ENCODE data around the gene ALDH18A1. TPM values are rescaled to one million over a fixed set of nuclear protein-coding genes. Genes with fewer than 3 reads are reported as not detected.

Gene ALDH18A1
- total RNA-seq, 1 experiment from 2014 or later: 70.3 TPM

DNA sequence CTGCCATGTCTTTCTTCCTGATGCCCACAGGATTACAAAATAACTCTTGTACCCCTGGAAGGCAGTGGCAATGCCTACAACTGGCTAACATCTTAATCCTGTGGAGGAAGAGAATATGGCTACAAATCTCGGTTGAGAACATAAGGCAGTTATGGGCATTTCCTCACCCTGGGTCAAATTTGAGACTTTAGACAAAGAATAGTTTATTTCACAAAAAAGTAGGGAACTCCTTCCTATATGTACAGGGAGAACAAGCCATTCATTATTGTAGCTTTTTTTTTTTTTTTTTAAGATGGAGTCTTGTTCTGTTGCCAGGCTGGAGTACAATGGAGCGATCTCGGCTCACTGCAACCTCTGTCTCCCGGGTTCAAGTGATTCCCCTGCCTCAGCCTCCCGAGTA, 2.6 kb downstream of the ALDH18A1 start:
- no peaks in the 10 kb centered on the region for H3K27me3 ChIP-seq (ENCODE audit: low read length)
- CTCF ChIA-PET: no interaction called here
- H3K4me3 ChIP-seq (ENCODE audit: low read length): no peak overlapping the region
- H3K9me2 ChIP-seq (replicated peaks; ENCODE audit: low read length): no peaks in the 10 kb centered on the region
- no peak overlapping the region for H3K9ac ChIP-seq (ENCODE audit: low read length)
- no peaks in the 10 kb centered on the region for H3K9me3 ChIP-seq (ENCODE audit: low read length)
- H3F3A ChIP-seq (ENCODE audit: low read length, unreplicated experiment): no peaks in the 10 kb centered on the region
- no peak for ATAC-seq
- no TSS peak for BruUV-seq (replicated peaks)
- peaks cover 6% of the 10 kb centered on the region; the same call in 1 of the 2 replicates for H3K4me1 ChIP-seq (ENCODE audit: insufficient read depth, low read length)
- no peak overlapping the region for H2AFZ ChIP-seq (ENCODE audit: low read length)
- peaks cover 45% of the 10 kb centered on the region for H3K79me2 ChIP-seq (ENCODE audit: low read length)
- H3K4me2 ChIP-seq (ENCODE audit: low read length): no peak overlapping the region
- H3K27ac ChIP-seq (ENCODE audit: low read length): no peak overlapping the region
- H3K36me3 ChIP-seq (ENCODE audit: low read depth, low read length): peaks cover 23% of the 10 kb centered on the region
- POLR2A ChIA-PET (ENCODE audit: unreplicated experiment): no interaction called here
- TF ChIP-seq, protein P1, sequence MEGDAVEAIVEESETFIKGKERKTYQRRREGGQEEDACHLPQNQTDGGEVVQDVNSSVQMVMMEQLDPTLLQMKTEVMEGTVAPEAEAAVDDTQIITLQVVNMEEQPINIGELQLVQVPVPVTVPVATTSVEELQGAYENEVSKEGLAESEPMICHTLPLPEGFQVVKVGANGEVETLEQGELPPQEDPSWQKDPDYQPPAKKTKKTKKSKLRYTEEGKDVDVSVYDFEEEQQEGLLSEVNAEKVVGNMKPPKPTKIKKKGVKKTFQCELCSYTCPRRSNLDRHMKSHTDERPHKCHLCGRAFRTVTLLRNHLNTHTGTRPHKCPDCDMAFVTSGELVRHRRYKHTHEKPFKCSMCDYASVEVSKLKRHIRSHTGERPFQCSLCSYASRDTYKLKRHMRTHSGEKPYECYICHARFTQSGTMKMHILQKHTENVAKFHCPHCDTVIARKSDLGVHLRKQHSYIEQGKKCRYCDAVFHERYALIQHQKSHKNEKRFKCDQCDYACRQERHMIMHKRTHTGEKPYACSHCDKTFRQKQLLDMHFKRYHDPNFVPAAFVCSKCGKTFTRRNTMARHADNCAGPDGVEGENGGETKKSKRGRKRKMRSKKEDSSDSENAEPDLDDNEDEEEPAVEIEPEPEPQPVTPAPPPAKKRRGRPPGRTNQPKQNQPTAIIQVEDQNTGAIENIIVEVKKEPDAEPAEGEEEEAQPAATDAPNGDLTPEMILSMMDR (conservative IDR thresholded peaks at IDR 0.05; ENCODE audit: low read depth, low read length): no peak
- TF ChIP-seq EZH2phosphoT487 (IDR thresholded peaks at IDR 0.05; ENCODE audit: borderline replicate concordance, low read length): no peak
- no peak for TF ChIP-seq EZH2 (IDR thresholded peaks at IDR 0.05; ENCODE audit: low read length, unreplicated experiment)
- H4K20me1 ChIP-seq (ENCODE audit: low read length): no peaks in the 10 kb centered on the region
- intact Hi-C loops (cut with micrococcal nuclease): no loop called here
- no peak for DNase-seq

- no peak overlapping the region for H3K27ac ChIP-seq (ENCODE audit: low read length)
- CTCF ChIA-PET: no interaction called here
- no peaks in the 10 kb centered on the region for H3K27me3 ChIP-seq (ENCODE audit: low read length)
- H3K4me2 ChIP-seq (ENCODE audit: low read length): no peak overlapping the region
- no peak overlapping the region for H3K4me3 ChIP-seq (ENCODE audit: low read length)
- H3K9me2 ChIP-seq (replicated peaks; ENCODE audit: low read length): no peaks in the 10 kb centered on the region
- H4K20me1 ChIP-seq (ENCODE audit: low read length): no peaks in the 10 kb centered on the region
- no peaks in the 10 kb centered on the region for H3K9me3 ChIP-seq (ENCODE audit: low read length)
- H3K36me3 ChIP-seq (ENCODE audit: low read depth, low read length): peaks cover 27% of the 10 kb centered on the region
- peaks cover 6% of the 10 kb centered on the region; the same call in 1 of the 2 replicates for H3K4me1 ChIP-seq (ENCODE audit: insufficient read depth, low read length)
- no peaks in the 10 kb centered on the region for H3F3A ChIP-seq (ENCODE audit: low read length, unreplicated experiment)
- no peak overlapping the region for H3K9ac ChIP-seq (ENCODE audit: low read length)
- TF ChIP-seq, protein P1 (conservative IDR thresholded peaks at IDR 0.05; ENCODE audit: low read depth, low read length): no peak
- TF ChIP-seq EZH2 (IDR thresholded peaks at IDR 0.05; ENCODE audit: low read length, unreplicated experiment) (no peak), EZH2phosphoT487 (IDR thresholded peaks at IDR 0.05; ENCODE audit: borderline replicate concordance, low read length) (no peak)
- intact Hi-C loops (cut with micrococcal nuclease): no loop called here
- peaks cover 49% of the 10 kb centered on the region for H3K79me2 ChIP-seq (ENCODE audit: low read length)
- ATAC-seq: no peak
- POLR2A ChIA-PET (ENCODE audit: unreplicated experiment): no interaction called here
- DNase-seq: no peak
- H2AFZ ChIP-seq (ENCODE audit: low read length): no peak overlapping the region
- BruUV-seq (replicated peaks): no TSS peak
Measured at GRCh38 chr10:95651346-95652060, 5.0 kb downstream of the ALDH18A1 start.

DNA sequence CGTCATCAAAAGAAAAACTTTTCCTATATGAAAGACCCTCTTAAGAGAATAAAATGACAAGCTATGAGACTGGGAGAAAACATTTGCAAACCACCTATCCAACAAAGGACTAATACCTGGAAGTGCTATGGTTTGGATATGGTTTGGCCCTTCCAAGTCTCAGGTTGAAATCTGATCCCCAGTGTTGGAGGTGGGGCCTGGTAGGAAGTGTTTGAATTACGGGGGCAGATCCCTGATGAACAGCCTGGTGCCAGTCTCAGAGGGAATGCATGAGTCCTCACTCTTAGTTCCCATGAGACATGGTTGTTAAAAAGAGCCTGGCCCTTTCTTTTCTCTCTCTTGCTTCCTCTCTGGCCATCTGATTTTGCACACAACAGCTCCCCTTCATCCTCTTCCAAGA, 6.3 kb downstream of the ALDH18A1 start:
- H3K4me2 ChIP-seq (ENCODE audit: low read length): no peak overlapping the region
- no peak overlapping the region for H3K4me3 ChIP-seq (ENCODE audit: low read length)
- no peaks in the 10 kb centered on the region for H4K20me1 ChIP-seq (ENCODE audit: low read length)
- H3F3A ChIP-seq (ENCODE audit: low read length, unreplicated experiment): no peaks in the 10 kb centered on the region
- no TSS peak for BruUV-seq (replicated peaks)
- intact Hi-C loops (cut with micrococcal nuclease): no loop called here
- H3K9me2 ChIP-seq (replicated peaks; ENCODE audit: low read length): no peaks in the 10 kb centered on the region
- H3K27ac ChIP-seq (ENCODE audit: low read length): no peak overlapping the region
- peaks cover 2% of the 10 kb centered on the region; the same call in 1 of the 2 replicates for H3K4me1 ChIP-seq (ENCODE audit: insufficient read depth, low read length)
- no peak overlapping the region for H2AFZ ChIP-seq (ENCODE audit: low read length)
- TF ChIP-seq, protein P1 (conservative IDR thresholded peaks at IDR 0.05; ENCODE audit: low read depth, low read length): no peak
- no peak for TF ChIP-seq EZH2 (IDR thresholded peaks at IDR 0.05; ENCODE audit: low read length, unreplicated experiment)
- TF ChIP-seq EZH2phosphoT487 (IDR thresholded peaks at IDR 0.05; ENCODE audit: borderline replicate concordance, low read length): no peak
- ATAC-seq: no peak
- H3K27me3 ChIP-seq (ENCODE audit: low read length): no peaks in the 10 kb centered on the region
- POLR2A ChIA-PET (ENCODE audit: unreplicated experiment): no interaction called here
- no peak overlapping the region for H3K9ac ChIP-seq (ENCODE audit: low read length)
- H3K79me2 ChIP-seq (ENCODE audit: low read length): peaks cover 37% of the 10 kb centered on the region
- DNase-seq: peak; percentile 6
- H3K36me3 ChIP-seq (ENCODE audit: low read depth, low read length): peaks cover 27% of the 10 kb centered on the region
- no peaks in the 10 kb centered on the region for H3K9me3 ChIP-seq (ENCODE audit: low read length)
- CTCF ChIA-PET: no interaction called here

All from PC-3 (cell line).